Measurements from ENCODE around the gene NME7. TPM values are rescaled to one million over a fixed set of nuclear protein-coding genes. Genes with fewer than 3 reads are reported as not detected.

The NME7 gene
- total RNA-seq, 4 donors from 2014 or later: 1.9 to 15.9 (median 8.3) TPM

DNA sequence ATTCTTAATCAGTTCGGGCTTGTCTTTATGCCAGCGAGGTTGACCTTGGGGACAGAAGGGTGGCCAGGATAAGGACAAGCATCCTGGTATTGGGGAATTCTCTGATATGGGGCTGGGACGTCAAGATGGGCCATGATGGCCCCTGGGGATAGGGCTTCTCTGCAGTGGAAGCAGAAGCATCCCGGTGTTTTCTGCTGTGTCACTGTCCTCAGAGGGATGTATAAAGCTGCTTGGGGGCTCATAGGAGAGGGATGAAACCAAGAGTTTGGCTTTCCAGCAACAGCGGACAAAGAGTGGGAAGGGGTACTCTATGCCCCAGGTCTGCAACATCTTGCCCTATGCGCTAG, 262.5 kb downstream of the NME7 start:
- H3K4me1 ChIP-seq: peaks cover 0 to 59% (median 33%) of the 10 kb centered on the region in 4 donors
- H3K4me3 ChIP-seq: peak overlapping the region in 2 of 4 donors; percentile 86 to 92
- TF ChIP-seq EP300 (IDR thresholded peaks at IDR 0.05; ENCODE audit: low read depth) (no peak), CTCF (IDR thresholded peaks at IDR 0.05) (no peak), POLR2A (IDR thresholded peaks at IDR 0.05) (no peak), POLR2AphosphoS5 (IDR thresholded peaks at IDR 0.05) (no peak)
- in situ Hi-C loops (cut with MboI; ENCODE audit: low pct_ligation_motif_present in 1 of 4, low pct_unique_long_range_greater_than_20kb in 1 of 4, low sequenced_read_pairs in 3 of 4): loop anchor here in 2 of 4 donors (25.0 kb wide), 3 partner anchors 232 to 643 kb away; no protein-coding TSS in a partner anchor
- peak overlapping the region; percentile 94 to 98 (median 96) for H3K27ac ChIP-seq
- DNase-seq: no peak
- H3K36me3 ChIP-seq: no peaks in the 10 kb centered on the region
- intact Hi-C loops (cut with DNase I; ENCODE audit: low total_unique reads): no loop called here
- no peaks in the 10 kb centered on the region for H3K27me3 ChIP-seq
- WGBS, 2 donors (ENCODE audit: low coverage in 1 of 2): 58% methylated on average over 6 of the region's 6 CpGs; no CpG with 5 or more reads in 1 of the 2 donors
- no peaks in the 10 kb centered on the region for H3K9me3 ChIP-seq

- H3K36me3 ChIP-seq: no peaks in the 10 kb centered on the region
- H3K4me3 ChIP-seq: peak overlapping the region in 3 of 4 donors; percentile 27 to 37 (median 35)
- H3K27ac ChIP-seq: peak overlapping the region; percentile 94 to 98 (median 96)
- H3K27me3 ChIP-seq: no peaks in the 10 kb centered on the region
- intact Hi-C loops (cut with DNase I; ENCODE audit: low total_unique reads) (no loop called here), in situ Hi-C loops (cut with MboI; ENCODE audit: low pct_ligation_motif_present in 1 of 4, low pct_unique_long_range_greater_than_20kb in 1 of 4, low sequenced_read_pairs in 3 of 4) (loop anchor here in 2 of 4 donors (25.0 kb wide), 3 partner anchors 234 to 641 kb away; no protein-coding TSS in a partner anchor)
- peak; percentile 88 for DNase-seq
- TF ChIP-seq EP300 (IDR thresholded peaks at IDR 0.05; ENCODE audit: low read depth): peak; percentile 74
- peak; percentile 87 for TF ChIP-seq POLR2A (IDR thresholded peaks at IDR 0.05)
- no peak for TF ChIP-seq CTCF (IDR thresholded peaks at IDR 0.05)
- peak; percentile 51 to 90 (median 90) for TF ChIP-seq POLR2AphosphoS5 (IDR thresholded peaks at IDR 0.05)
- H3K4me1 ChIP-seq: peaks cover 0 to 46% (median 31%) of the 10 kb centered on the region in 4 donors
- H3K9me3 ChIP-seq: no peaks in the 10 kb centered on the region
- WGBS, 2 donors (ENCODE audit: low coverage in 1 of 2): 33 to 47% methylated on average over 5 to 6 of the region's 6 CpGs
Observed at GRCh38 chr1:169103480-169103893, 264.1 kb downstream of the NME7 start.

DNA sequence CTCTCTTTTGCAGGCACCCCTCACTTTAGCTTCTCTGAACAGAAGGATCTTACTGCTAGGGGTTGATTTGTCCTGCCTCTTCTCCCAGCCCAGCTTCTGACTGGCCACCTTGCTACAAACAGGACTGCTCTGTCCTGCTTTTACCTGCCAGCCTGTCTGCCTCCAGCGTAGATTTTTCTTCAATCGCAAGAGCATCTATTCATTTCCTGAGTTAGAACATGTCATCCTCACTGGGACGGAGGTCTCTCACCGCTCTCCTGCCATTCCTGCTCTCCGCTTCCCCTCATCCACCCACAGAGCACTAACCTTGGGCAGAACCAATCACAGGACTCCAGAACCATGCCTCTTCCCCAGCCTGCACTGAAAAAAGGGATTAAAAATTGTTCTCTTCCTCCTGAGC, 264.6 kb downstream of the NME7 start:
- peak overlapping the region; percentile 94 to 98 (median 96) for H3K27ac ChIP-seq
- TF ChIP-seq EP300 (IDR thresholded peaks at IDR 0.05; ENCODE audit: low read depth): no peak
- peak overlapping the region in 3 of 4 donors; percentile 27 to 37 (median 35) for H3K4me3 ChIP-seq
- peaks cover 0 to 46% (median 31%) of the 10 kb centered on the region in 4 donors for H3K4me1 ChIP-seq
- H3K9me3 ChIP-seq: no peaks in the 10 kb centered on the region
- 50 to 64% methylated on average over 3 to 5 of the region's 5 CpGs for WGBS, 2 donors (ENCODE audit: low coverage in 1 of 2)
- peak; percentile 16 for DNase-seq
- in situ Hi-C loops (cut with MboI; ENCODE audit: low pct_ligation_motif_present in 1 of 4, low pct_unique_long_range_greater_than_20kb in 1 of 4, low sequenced_read_pairs in 3 of 4): loop anchor here in 2 of 4 donors (25.0 kb wide), 3 partner anchors 234 to 641 kb away; no protein-coding TSS in a partner anchor
- H3K27me3 ChIP-seq: no peaks in the 10 kb centered on the region
- H3K36me3 ChIP-seq: no peaks in the 10 kb centered on the region
- intact Hi-C loops (cut with DNase I; ENCODE audit: low total_unique reads): no loop called here

GRCh38 chr1:169102567-169102966, 265.0 kb downstream of the NME7 start:
- Histone ChIP-seq H3K4me3 (peak overlapping the region in 3 of 4 donors; percentile 27 to 37 (median 35)), H3K27ac (peak overlapping the region; percentile 94 to 98 (median 96)), H3K4me1 (peaks cover 0 to 46% (median 31%) of the 10 kb centered on the region in 4 donors), H3K36me3 (no peaks in the 10 kb centered on the region), H3K27me3 (no peaks in the 10 kb centered on the region), H3K9me3 (no peaks in the 10 kb centered on the region)
- WGBS, 2 donors (ENCODE audit: low coverage in 1 of 2): 38% methylated on average over 4 of the region's 4 CpGs; no CpG with 5 or more reads in 1 of the 2 donors
- in situ Hi-C loops (cut with MboI; ENCODE audit: low pct_ligation_motif_present in 1 of 4, low pct_unique_long_range_greater_than_20kb in 1 of 4, low sequenced_read_pairs in 3 of 4): loop anchor here in 2 of 4 donors (25.0 kb wide), 3 partner anchors 235 to 640 kb away; no protein-coding TSS in a partner anchor
- peak; percentile 17 for DNase-seq
- TF ChIP-seq CTCF (IDR thresholded peaks at IDR 0.05): no peak
- no peak for TF ChIP-seq EP300 (IDR thresholded peaks at IDR 0.05; ENCODE audit: low read depth)
- TF ChIP-seq POLR2A (IDR thresholded peaks at IDR 0.05): no peak
- TF ChIP-seq POLR2AphosphoS5 (IDR thresholded peaks at IDR 0.05): peak in 2 of 3 donors; percentile 9 to 15
- intact Hi-C loops (cut with DNase I; ENCODE audit: low total_unique reads): no loop called here
